ENCODE measurements around the gene FBXO31. TPM values are rescaled to one million over a fixed set of nuclear protein-coding genes. Genes with fewer than 3 reads are reported as not detected.

The FBXO31 gene
- total RNA-seq, 1 experiment from 2014 or later = 53.9 TPM

DNA sequence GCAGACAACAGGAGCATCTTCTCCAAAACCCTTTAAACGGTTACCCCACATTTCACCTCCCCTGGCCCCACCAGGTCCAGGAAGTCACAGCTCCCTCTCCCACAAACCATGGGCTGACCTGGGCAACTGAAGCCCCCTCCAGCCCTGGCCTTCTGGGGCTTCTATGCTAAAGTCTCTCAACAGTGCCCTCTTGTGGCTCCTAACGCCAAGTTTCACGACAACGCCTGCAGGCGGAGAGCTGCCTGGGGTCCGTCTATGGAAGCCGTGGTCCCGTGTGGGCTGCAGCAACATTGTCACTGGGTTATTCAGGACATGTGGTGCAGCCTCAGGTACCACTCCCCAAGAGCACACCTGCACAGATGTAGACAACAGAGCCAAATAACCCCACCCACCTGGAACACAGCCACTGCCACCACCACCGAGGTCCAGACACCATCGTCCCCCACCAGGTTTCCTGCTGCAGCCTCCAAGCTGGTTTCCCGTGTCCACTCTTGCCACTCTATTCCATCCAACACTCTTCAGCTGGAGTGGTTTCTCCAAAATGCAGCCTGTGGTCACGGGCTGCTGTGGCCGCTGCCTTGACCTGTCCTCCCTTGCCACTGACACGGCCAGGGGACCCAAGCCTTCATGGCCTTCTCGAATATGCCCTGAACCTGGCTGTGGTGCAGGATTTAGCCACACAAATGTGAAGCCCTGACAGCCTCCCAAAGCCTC lies 85.5 kb downstream of the FBXO31 start:
- Mint-ChIP-seq H3K4me1 (ENCODE audit: insufficient read depth, unreplicated experiment) (no peaks in the 10 kb centered on the region), H3K36me3 (ENCODE audit: insufficient read depth, unreplicated experiment) (peaks cover 6% of the 10 kb centered on the region), H3K27ac (ENCODE audit: low read depth, unreplicated experiment) (no peak overlapping the region), H3K27me3 (ENCODE audit: insufficient read depth, unreplicated experiment) (no peaks in the 10 kb centered on the region), H3K4me3 (ENCODE audit: unreplicated experiment) (no peak overlapping the region), H3K9me3 (ENCODE audit: unreplicated experiment) (no peaks in the 10 kb centered on the region)
- ChIA-PET CTCF (interaction anchor here (0.6 to 2.4 kb wide), 5 partner anchors 14 to 1599 kb away, joined by 3 to 6 read pairs (median 3); no protein-coding TSS in a partner anchor), POLR2A (interaction anchor here (1.0 kb wide), 1 partner anchor 735 kb away, joined by 3 read pairs; no protein-coding TSS in a partner anchor)
- TF ChIP-seq CTCF (IDR thresholded peaks at IDR 0.05; ENCODE audit: unreplicated experiment) = peak; percentile 58
- peak; percentile 39 for DNase-seq (ENCODE audit: unreplicated experiment)
- BruUV-seq (replicated peaks) = no TSS peak
- intact Hi-C loops (cut with micrococcal nuclease) = loop anchor here (1.0 kb wide), 1 partner anchor 735 kb away; no protein-coding TSS in a partner anchor

GRCh38 chr16:87297407-87297806 lies 86.2 kb downstream of the FBXO31 start:
- H3K4me1 Mint-ChIP-seq (ENCODE audit: insufficient read depth, unreplicated experiment) = no peaks in the 10 kb centered on the region
- CTCF ChIA-PET = interaction anchor here (1.2 to 2.4 kb wide), 2 partner anchors 19 to 235 kb away, joined by 3 to 6 read pairs; no protein-coding TSS in a partner anchor
- no TSS peak for BruUV-seq (replicated peaks)
- H3K27me3 Mint-ChIP-seq (ENCODE audit: insufficient read depth, unreplicated experiment) = no peaks in the 10 kb centered on the region
- H3K36me3 Mint-ChIP-seq (ENCODE audit: insufficient read depth, unreplicated experiment) = peaks cover 6% of the 10 kb centered on the region
- no peak overlapping the region for H3K27ac Mint-ChIP-seq (ENCODE audit: low read depth, unreplicated experiment)
- DNase-seq (ENCODE audit: unreplicated experiment) = no peak
- peaks cover 4% of the 10 kb centered on the region for H3K9me3 Mint-ChIP-seq (ENCODE audit: unreplicated experiment)
- POLR2A ChIA-PET = interaction anchor here (1.0 kb wide), 1 partner anchor 734 kb away, joined by 3 read pairs; no protein-coding TSS in a partner anchor
- TF ChIP-seq CTCF (IDR thresholded peaks at IDR 0.05; ENCODE audit: unreplicated experiment) = no peak
- intact Hi-C loops (cut with micrococcal nuclease) = no loop called here
- H3K4me3 Mint-ChIP-seq (ENCODE audit: unreplicated experiment) = no peak overlapping the region

DNA sequence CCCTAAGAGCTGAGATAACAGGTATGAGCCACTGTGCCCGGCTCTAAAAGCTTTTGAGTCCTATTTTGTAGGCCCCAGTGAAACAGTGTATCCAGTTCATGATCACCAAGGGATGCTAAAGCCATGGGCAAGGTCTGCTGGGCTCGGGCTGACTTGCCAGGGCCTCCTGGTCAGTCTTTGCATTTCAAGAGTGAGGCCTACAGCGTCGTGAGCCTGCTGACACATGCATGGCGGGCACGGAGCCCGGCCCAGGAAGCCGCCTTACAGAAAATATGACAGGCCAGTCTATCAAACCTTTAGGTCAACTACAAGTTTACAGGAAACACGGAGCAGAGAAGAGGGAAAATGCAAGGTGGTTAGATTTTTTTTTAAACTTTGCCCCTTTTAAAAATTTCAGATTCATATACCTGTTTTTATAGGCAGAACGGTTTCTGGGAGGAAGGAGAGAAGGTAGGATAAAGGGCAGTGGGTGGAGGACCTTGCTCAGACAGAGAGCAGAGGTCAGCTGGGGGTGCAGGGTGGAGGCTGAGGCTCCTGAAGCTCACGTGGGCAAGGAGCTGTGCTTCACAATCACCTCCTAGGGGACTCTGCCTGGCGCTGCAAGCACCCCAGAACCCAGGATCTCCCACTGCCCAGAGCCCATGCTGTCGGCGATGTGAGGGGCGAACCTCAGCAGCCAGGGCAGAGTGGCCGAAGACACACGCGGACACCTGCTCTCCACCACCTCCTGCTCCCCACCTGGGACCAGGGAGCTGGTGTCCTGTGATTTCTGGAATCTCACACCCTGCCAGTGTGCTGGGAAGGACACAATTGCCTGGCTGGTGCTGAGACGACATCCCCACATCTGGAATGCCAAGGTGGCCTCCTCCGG lies 87.7 kb downstream of the FBXO31 start:
- no TSS peak for BruUV-seq (replicated peaks)
- no peaks in the 10 kb centered on the region for H3K27me3 Mint-ChIP-seq (ENCODE audit: insufficient read depth, unreplicated experiment)
- POLR2A ChIA-PET = interaction anchor here (0.7 kb wide), 1 partner anchor 9 kb away, joined by 3 read pairs; no protein-coding TSS in a partner anchor
- no peak for DNase-seq (ENCODE audit: unreplicated experiment)
- CTCF ChIA-PET = interaction anchor here (0.8 kb wide), 1 partner anchor 21 kb away, joined by 4 read pairs; the partner anchor contains the start of gene C16orf95
- no peak for TF ChIP-seq CTCF (IDR thresholded peaks at IDR 0.05; ENCODE audit: unreplicated experiment)
- intact Hi-C loops (cut with micrococcal nuclease) = no loop called here
- no peak overlapping the region for H3K27ac Mint-ChIP-seq (ENCODE audit: low read depth, unreplicated experiment)
- no peaks in the 10 kb centered on the region for H3K36me3 Mint-ChIP-seq (ENCODE audit: insufficient read depth, unreplicated experiment)
- H3K4me1 Mint-ChIP-seq (ENCODE audit: insufficient read depth, unreplicated experiment) = no peaks in the 10 kb centered on the region
- no peak overlapping the region for H3K4me3 Mint-ChIP-seq (ENCODE audit: unreplicated experiment)
- peaks cover 9% of the 10 kb centered on the region for H3K9me3 Mint-ChIP-seq (ENCODE audit: unreplicated experiment)

DNA sequence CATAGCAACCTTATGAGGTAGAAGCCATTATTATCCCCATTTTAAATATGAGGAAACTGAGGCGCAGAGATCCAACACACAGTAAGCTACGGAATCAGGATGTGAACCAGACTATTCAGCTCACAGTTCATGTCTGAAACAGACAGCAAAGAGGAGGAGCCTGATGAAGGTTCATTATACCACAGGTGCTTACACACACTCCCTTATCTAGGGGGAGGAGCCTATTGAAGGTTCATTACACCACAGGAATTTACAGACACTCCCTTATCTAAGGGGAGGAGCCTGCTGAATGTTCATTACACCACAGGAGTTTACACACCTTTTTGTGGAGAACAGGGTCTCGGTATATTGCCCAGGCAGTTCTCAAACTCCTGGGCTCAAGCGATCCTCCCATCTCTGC lies 88.3 kb downstream of the FBXO31 start:
- Mint-ChIP-seq H3K4me1 (ENCODE audit: insufficient read depth, unreplicated experiment) (no peaks in the 10 kb centered on the region), H3K9me3 (ENCODE audit: unreplicated experiment) (peaks cover 9% of the 10 kb centered on the region), H3K36me3 (ENCODE audit: insufficient read depth, unreplicated experiment) (no peaks in the 10 kb centered on the region), H3K27me3 (ENCODE audit: insufficient read depth, unreplicated experiment) (no peaks in the 10 kb centered on the region), H3K27ac (ENCODE audit: low read depth, unreplicated experiment) (no peak overlapping the region), H3K4me3 (ENCODE audit: unreplicated experiment) (no peak overlapping the region)
- intact Hi-C loops (cut with micrococcal nuclease) = no loop called here
- no peak for TF ChIP-seq CTCF (IDR thresholded peaks at IDR 0.05; ENCODE audit: unreplicated experiment)
- BruUV-seq (replicated peaks) = no TSS peak
- CTCF ChIA-PET = interaction anchor here (0.8 kb wide), 1 partner anchor 22 kb away, joined by 4 read pairs; the partner anchor contains the start of gene C16orf95
- DNase-seq (ENCODE audit: unreplicated experiment) = peak; percentile 50
- POLR2A ChIA-PET = interaction anchor here (0.7 kb wide), 1 partner anchor 10 kb away, joined by 3 read pairs; no protein-coding TSS in a partner anchor
